H1 (cell line): ENCODE results near the gene NEGR1. TPM values are rescaled to one million over a fixed set of nuclear protein-coding genes. Genes with fewer than 3 reads are reported as not detected.

ENCODE experiments used
- CTCF ChIA-PET: fragments of 300-600 bp; sonication (Branson Sonifier 250); formaldehyde crosslinking; loops from one replicate; lab custom pipeline; 2021; ENCODE audit not compliant: partially characterized antibody; lab: Charles Lee
- POLR2A ChIA-PET: fragments of 300-600 bp; sonication (Branson Sonifier 250); formaldehyde crosslinking; loops from one replicate; lab custom pipeline; 2021; ENCODE audit warnings: inconsistent platforms; ENCODE audit not compliant: partially characterized antibody; lab: Charles Lee
- DNase-seq, 2 experiments: peaks; one replicate each; pipeline versions ENCODE4 v3.0.0 to v3.0.0-alpha.2; 2010 to 2022; ENCODE audit warnings: low spot score in 2 of 2, low read depth in 1 of 2, mixed read lengths in 1 of 2
- FAIRE-seq: peaks from 2 replicates; lab custom pipeline; 2011; peaks lifted over from hg19 to GRCh38; lab: Jason Lieb, UNC
- H2AFZ ChIP-seq: 2 replicates; pipeline ENCODE4 v1.8.1; 2012; ENCODE audit warnings: low read length, inconsistent platforms
- H2AK5ac ChIP-seq: 2 replicates; pipeline ENCODE4 v1.6.1; 2013; ENCODE audit warnings: low read depth, low read length
- H2BK120ac ChIP-seq: replicated peaks from 2 replicates; pipeline ENCODE3; 2013; ENCODE audit warnings: low read depth, low read length, inconsistent platforms
- H2BK12ac ChIP-seq: 2 replicates; pipeline ENCODE4 v1.6.1; 2013; ENCODE audit warnings: low read depth, low read length
- H2BK15ac ChIP-seq: 2 replicates; pipeline ENCODE4 v1.6.1; 2013; ENCODE audit warnings: low read length
- H2BK20ac ChIP-seq: 2 replicates; pipeline ENCODE4 v1.6.1; 2013; ENCODE audit warnings: low read length
- H2BK5ac ChIP-seq: 2 replicates; pipeline ENCODE4 v1.6.1; 2013; ENCODE audit warnings: low read depth, low read length
- H3K14ac ChIP-seq: 2 replicates; pipeline ENCODE4 v1.6.1; 2013; ENCODE audit warnings: inconsistent platforms; ENCODE audit not compliant: insufficient read length
- H3K18ac ChIP-seq: 2 replicates; pipeline ENCODE4 v1.6.1; 2013; ENCODE audit warnings: low read length; ENCODE audit errors: extremely low read depth
- H3K23ac ChIP-seq: 2 replicates; pipeline ENCODE4 v1.6.1; 2013; ENCODE audit warnings: inconsistent platforms; ENCODE audit not compliant: insufficient read length
- H3K23me2 ChIP-seq: 2 replicates; pipeline ENCODE4 v1.6.1; 2013; ENCODE audit warnings: low read depth, low read length
- H3K27ac ChIP-seq: 2 replicates; pipeline ENCODE4 v1.6.1; 2011; ENCODE audit warnings: low read depth, low read length, inconsistent platforms
- H3K27me3 ChIP-seq, 4 experiments: replicated peaks in 1 of 4; 1 replicate in 1 of 4; 2 replicates in 3 of 4; pipeline versions ENCODE4 v1.6.1 to v1.8.1; 2011 to 2013; ENCODE audit warnings: low read length in 3 of 4, mild to moderate bottlenecking in 3 of 4, inconsistent platforms in 2 of 4, mixed read lengths in 2 of 4, moderate library complexity in 1 of 4; ENCODE audit not compliant: control insufficient read depth in 3 of 4, insufficient read depth in 3 of 4; ENCODE audit errors: extremely low read depth in 1 of 4
- H3K36me3 ChIP-seq, 4 experiments: 2 replicates each; pipeline versions ENCODE4 v1.6.1 to v1.8.1; 2011 to 2013; ENCODE audit warnings: mild to moderate bottlenecking in 4 of 4, low read length in 3 of 4, moderate library complexity in 2 of 4, control low read depth in 1 of 4, inconsistent platforms in 1 of 4; ENCODE audit not compliant: insufficient read depth in 4 of 4, control insufficient read depth in 2 of 4
- H3K4ac ChIP-seq: replicated peaks from 2 replicates; pipeline ENCODE3; 2013; ENCODE audit warnings: low read length, low read depth, mixed read lengths, inconsistent platforms; ENCODE audit not compliant: insufficient read length
- H3K4me1 ChIP-seq, 4 experiments: replicated peaks in 1 of 4; 1 replicate in 1 of 4; 2 replicates in 3 of 4; pipeline versions ENCODE4 v1.6.1 to v1.8.1; 2011 to 2013; ENCODE audit warnings: low read length in 3 of 4, inconsistent platforms in 2 of 4, mixed read lengths in 1 of 4; ENCODE audit not compliant: insufficient read depth in 4 of 4, control insufficient read depth in 3 of 4
- H3K4me2 ChIP-seq, 2 experiments: 2 replicates each; pipeline versions ENCODE4 v1.6.1 to v1.8.1; 2011 to 2013; ENCODE audit warnings: low read depth in 2 of 2, low read length in 2 of 2, control low read depth in 1 of 2, inconsistent platforms in 1 of 2, mild to moderate bottlenecking in 1 of 2; ENCODE audit not compliant: insufficient read depth in 1 of 2
- H3K4me3 ChIP-seq, 4 experiments: fragments of 200-600, 300-600 bp in 1 of 4; sonication (generic), shearing (Covaris generic), sonication (Bioruptor Twin) in 1 of 4; 2 replicates each; pipeline versions ENCODE4 v1.5.1 to v1.8.1; 2011 to 2016; ENCODE audit warnings: low read length in 4 of 4, low read depth in 3 of 4, control low read depth in 2 of 4, inconsistent platforms in 2 of 4, mild to moderate bottlenecking in 2 of 4, mixed read lengths in 1 of 4, moderate library complexity in 1 of 4; ENCODE audit not compliant: insufficient read depth in 2 of 4; ENCODE audit errors: extremely low read depth in 1 of 4
- H3K56ac ChIP-seq: replicated peaks from 2 replicates; pipeline ENCODE3; 2013; ENCODE audit warnings: low read depth, mild to moderate bottlenecking, mixed read lengths, low read length, inconsistent platforms; ENCODE audit not compliant: insufficient read length
- H3K79me1 ChIP-seq: 2 replicates; pipeline ENCODE4 v1.6.1; 2013; ENCODE audit warnings: low read depth, low read length, control low read depth
- H3K79me2 ChIP-seq, 2 experiments: 2 replicates each; pipeline versions ENCODE4 v1.6.1 to v1.8.1; 2012 to 2013; ENCODE audit warnings: low read length in 2 of 2, mild to moderate bottlenecking in 2 of 2, inconsistent platforms in 1 of 2; ENCODE audit not compliant: insufficient read depth in 2 of 2, control insufficient read depth in 1 of 2
- H3K9ac ChIP-seq, 4 experiments: replicated peaks in 1 of 4; 1 replicate in 1 of 4; 2 replicates in 3 of 4; pipeline versions ENCODE4 v1.6.1 to v1.8.1; 2011 to 2013; ENCODE audit warnings: low read depth in 3 of 4, low read length in 3 of 4, control low read depth in 2 of 4, mild to moderate bottlenecking in 2 of 4, moderate library complexity in 2 of 4, inconsistent platforms in 1 of 4; ENCODE audit errors: extremely low read depth in 1 of 4
- H3K9me3 ChIP-seq, 2 experiments: 2 replicates each; pipeline versions ENCODE4 v1.6.1 to v1.8.1; 2012 to 2013; ENCODE audit warnings: mild to moderate bottlenecking in 2 of 2, moderate library complexity in 2 of 2, control low read depth in 1 of 2, inconsistent platforms in 1 of 2, low read depth in 1 of 2, low read length in 1 of 2, mixed read lengths in 1 of 2; ENCODE audit not compliant: insufficient read depth in 2 of 2
- H4K20me1 ChIP-seq, 2 experiments: replicated peaks in 1 of 2; 2 replicates each; pipeline versions ENCODE3 to v1.8.1; 2011 to 2013; ENCODE audit warnings: inconsistent platforms in 2 of 2, low read length in 2 of 2, mild to moderate bottlenecking in 1 of 2; ENCODE audit not compliant: insufficient read depth in 2 of 2, control insufficient read depth in 1 of 2
- H4K5ac ChIP-seq: 2 replicates; pipeline ENCODE4 v1.6.1; 2013; ENCODE audit warnings: low read length, low read depth, mixed read lengths, inconsistent platforms; ENCODE audit not compliant: insufficient read length
- H4K8ac ChIP-seq: 2 replicates; pipeline ENCODE4 v1.8.0; 2013; ENCODE audit warnings: mild to moderate bottlenecking, moderate library complexity, low read length, inconsistent platforms; ENCODE audit not compliant: insufficient read depth; ENCODE audit errors: extremely low read depth
- H4K91ac ChIP-seq: replicated peaks from 2 replicates; pipeline ENCODE3; 2013; ENCODE audit warnings: low read length, mixed read lengths, inconsistent platforms; ENCODE audit not compliant: insufficient read length
- CBX8 ChIP-seq: fragments of 300-800, 300-1000 bp; sonication (generic); IDR thresholded peaks from 2 replicates; pipeline ENCODE4 v1.7.1; 2016; ENCODE audit warnings: low read depth, low read length, borderline replicate concordance
- CREB1 ChIP-seq: IDR thresholded peaks from 2 replicates; pipeline ENCODE4 v1.6.1; 2012; ENCODE audit warnings: inconsistent platforms
- EP300 ChIP-seq, 2 experiments: IDR thresholded peaks; 1 replicate in 1 of 2; 2 replicates in 1 of 2; pipeline ENCODE4 v1.6.1; 2011 to 2012; ENCODE audit warnings: low read depth in 2 of 2, low read length in 2 of 2, mild to moderate bottlenecking in 2 of 2, borderline replicate concordance in 1 of 2, inconsistent platforms in 1 of 2, moderate library complexity in 1 of 2
- GTF2F1 ChIP-seq: IDR thresholded peaks from 2 replicates; pipeline ENCODE4 v1.6.1; 2012; ENCODE audit warnings: low read depth, low read length, improper control_type of control experiment, borderline replicate concordance
- HDAC2 ChIP-seq, 2 experiments: fragments of 300-600 bp in 1 of 2; sonication (generic) in 1 of 2; IDR thresholded peaks; 2 replicates each; pipeline ENCODE4 v1.6.1; 2011 to 2012; ENCODE audit warnings: low read depth in 2 of 2, low read length in 2 of 2, mild to moderate bottlenecking in 2 of 2, moderate library complexity in 2 of 2, borderline replicate concordance in 1 of 2, inconsistent platforms in 1 of 2
- HDAC6 ChIP-seq: IDR thresholded peaks from one replicate; pipeline ENCODE4 v1.7.1; 2012; ENCODE audit warnings: low read depth, mild to moderate bottlenecking, inconsistent platforms, low read length, moderate library complexity
- KDM4A ChIP-seq: IDR thresholded peaks from one replicate; pipeline ENCODE4 v1.7.1; 2012; ENCODE audit warnings: low read depth, mild to moderate bottlenecking, moderate library complexity, low read length, inconsistent platforms; ENCODE audit not compliant: severe bottlenecking
- NANOG ChIP-seq: IDR thresholded peaks from 2 replicates; pipeline ENCODE4 v1.6.1; 2011; ENCODE audit warnings: low read length, low read depth, mild to moderate bottlenecking, inconsistent platforms; ENCODE audit not compliant: insufficient read depth, poor library complexity, severe bottlenecking
- NRF1 ChIP-seq: IDR thresholded peaks from 2 replicates; pipeline ENCODE4 v1.6.1; 2011; ENCODE audit warnings: mild to moderate bottlenecking, low read depth, low read length, improper control_type of control experiment
- SAP30 ChIP-seq: fragments of 300-600 bp; sonication (generic); IDR thresholded peaks from 2 replicates; pipeline ENCODE4 v1.7.1; 2012; ENCODE audit warnings: low read length, moderate library complexity, mild to moderate bottlenecking, inconsistent platforms; ENCODE audit not compliant: insufficient read depth, insufficient replicate concordance
- SIX5 ChIP-seq: IDR thresholded peaks from 2 replicates; pipeline ENCODE4 v1.6.1; 2011; ENCODE audit warnings: mild to moderate bottlenecking, low read depth, low read length
- TBP ChIP-seq: IDR thresholded peaks from 2 replicates; pipeline ENCODE4 v1.6.1; 2011; ENCODE audit warnings: low read depth, low read length, improper control_type of control experiment
- YY1 ChIP-seq: IDR thresholded peaks from 2 replicates; pipeline ENCODE4 v1.6.1; 2011; ENCODE audit warnings: low read depth, mild to moderate bottlenecking, low read length
- WGBS, 2 experiments: shearing (Covaris generic) in 1 of 2; methylation state at CpG; one replicate each; pipeline versions ENCODE4 v1.1.6 to v1.1.7; 2013 to 2015; ENCODE audit warnings: low lambda C conversion rate in 2 of 2, mixed read lengths in 2 of 2, inconsistent platforms in 1 of 2, low coverage in 1 of 2, missing lambda C conversion rate in 1 of 2; ENCODE audit not compliant: insufficient replicate concordance in 2 of 2, insufficient coverage in 1 of 2, insufficient read length in 1 of 2; ENCODE audit errors: extremely low coverage in 1 of 2, missing lambda C conversion rate in 1 of 2; 5-methylcytosine and 5-hydroxymethylcytosine counted together
- polyA plus RNA-seq, 7 experiments: library from polyadenylated mRNA; depleted of rRNA in 3 of 7; stranded (reverse) in 5 of 7; unstranded in 2 of 7; fragments of >200 nt in 5 of 7; fragments of 200-250 nt in 2 of 7; gene quantifications; 1 replicate in 5 of 7; 2 replicates in 1 of 7; 4 replicates in 1 of 7; pipeline versions ENCODE4 v1.2.1 to v1.2.3, GENCODE V29; 2011 to 2013; ENCODE audit warnings: missing spikeins in 2 of 7, mixed read lengths in 2 of 7
- total RNA-seq: library from RNA; stranded (reverse); fragmentation: NEBNext Ultra II Directional; extraction: Animal tissue kit (Norgen Biotek cat#: 25700); gene quantifications from 2 replicates; pipeline ENCODE4 v1.2.1, GENCODE V29; 2021

Gene NEGR1
- total and polyA plus RNA-seq, 2 of the 8 experiments (the other 6 are each of a cell fraction or from before 2014, with no cell fraction given): 0.71 to 1.3 TPM

GRCh38 chr1:72060466-72061245 lies 221.7 kb downstream of the NEGR1 start:
- H3K4me1 ChIP-seq: no peaks in the 10 kb centered on the region
- no peak overlapping the region for H2BK20ac ChIP-seq
- no peak overlapping the region for H3K18ac ChIP-seq
- no peak overlapping the region for H2AK5ac ChIP-seq
- no peak for DNase-seq
- no peak for TF ChIP-seq HDAC2 (IDR thresholded peaks at IDR 0.05; ENCODE audit: borderline replicate concordance in 1 of 2, low read depth in 2 of 2, low read length in 2 of 2)
- no peak for TF ChIP-seq SAP30
- TF ChIP-seq NRF1: no peak
- no peak for TF ChIP-seq CREB1
- no peak for TF ChIP-seq SIX5
- TF ChIP-seq HDAC6: no peak
- TF ChIP-seq NANOG: no peak
- TF ChIP-seq YY1: no peak
- no peak for TF ChIP-seq KDM4A
- no peak for TF ChIP-seq CBX8
- no peak for TF ChIP-seq GTF2F1
- TF ChIP-seq TBP: no peak
- no peak for TF ChIP-seq EP300 (IDR thresholded peaks at IDR 0.05; ENCODE audit: borderline replicate concordance in 1 of 2, low read depth in 2 of 2, low read length in 2 of 2)
- TF ChIP-seq, all 59 proteins: peak for 0
- H4K20me1 ChIP-seq: no peaks in the 10 kb centered on the region
- H3K23me2 ChIP-seq: no peaks in the 10 kb centered on the region
- CTCF ChIA-PET: interaction anchor here (1.6 kb wide), 1 partner anchor 23 kb away, joined by 4 read pairs; no protein-coding TSS in a partner anchor
- no peaks in the 10 kb centered on the region for H3K27me3 ChIP-seq
- no peak overlapping the region for H4K5ac ChIP-seq
- no peak overlapping the region for H2BK12ac ChIP-seq
- H2AFZ ChIP-seq: no peak overlapping the region
- no peak overlapping the region for H3K14ac ChIP-seq
- H3K4me2 ChIP-seq: no peak overlapping the region
- H3K56ac ChIP-seq: no peak overlapping the region
- H2BK5ac ChIP-seq: no peak overlapping the region
- H3K9me3 ChIP-seq: no peaks in the 10 kb centered on the region
- no peak overlapping the region for H3K27ac ChIP-seq
- H3K79me2 ChIP-seq: no peaks in the 10 kb centered on the region
- H3K36me3 ChIP-seq: no peaks in the 10 kb centered on the region
- H3K79me1 ChIP-seq: no peaks in the 10 kb centered on the region
- H3K23ac ChIP-seq: no peak overlapping the region
- no peak for FAIRE-seq
- no peak overlapping the region for H2BK15ac ChIP-seq
- no peak overlapping the region for H4K91ac ChIP-seq
- POLR2A ChIA-PET: no interaction called here
- WGBS, 2 experiments: 75% methylated on average over 3 of the region's 3 CpGs; no CpG with 5 or more reads in 1 of the 2 experiments
- no peak overlapping the region for H3K4me3 ChIP-seq
- H3K4ac ChIP-seq: no peak overlapping the region
- H3K9ac ChIP-seq: no peak overlapping the region
- H4K8ac ChIP-seq: no peak overlapping the region
- no peak overlapping the region for H2BK120ac ChIP-seq
